ENCODE results near the gene ITSN1. TPM values are rescaled to one million over a fixed set of nuclear protein-coding genes. Genes with fewer than 3 reads are reported as not detected.

ITSN1 gene
- total and polyA plus RNA-seq, 2 of the 13 experiments (the other 11 are each of a cell fraction or from before 2014, with no cell fraction given) = 26.1 to 33.8 TPM

DNA sequence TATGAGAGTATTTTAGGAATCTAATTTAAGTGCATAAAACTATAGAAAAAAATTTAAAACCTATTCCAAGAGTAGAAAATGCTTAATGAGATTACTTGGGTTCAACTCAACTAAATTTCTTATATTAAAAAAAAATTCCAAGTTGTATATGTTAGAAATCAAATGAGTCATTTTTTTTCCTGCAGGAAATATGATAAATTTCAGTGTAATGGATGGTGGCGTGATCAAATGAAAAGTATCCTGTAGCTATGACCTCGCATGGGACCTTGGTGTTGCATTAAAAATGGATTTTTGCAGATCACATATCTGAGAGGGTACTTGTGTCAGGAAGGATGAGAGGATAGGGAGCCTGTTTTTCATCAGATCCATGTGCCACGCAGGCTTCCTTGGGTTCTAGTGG lies 255.4 kb downstream of the ITSN1 start (continued):
- TF ChIP-seq, protein P1, sequence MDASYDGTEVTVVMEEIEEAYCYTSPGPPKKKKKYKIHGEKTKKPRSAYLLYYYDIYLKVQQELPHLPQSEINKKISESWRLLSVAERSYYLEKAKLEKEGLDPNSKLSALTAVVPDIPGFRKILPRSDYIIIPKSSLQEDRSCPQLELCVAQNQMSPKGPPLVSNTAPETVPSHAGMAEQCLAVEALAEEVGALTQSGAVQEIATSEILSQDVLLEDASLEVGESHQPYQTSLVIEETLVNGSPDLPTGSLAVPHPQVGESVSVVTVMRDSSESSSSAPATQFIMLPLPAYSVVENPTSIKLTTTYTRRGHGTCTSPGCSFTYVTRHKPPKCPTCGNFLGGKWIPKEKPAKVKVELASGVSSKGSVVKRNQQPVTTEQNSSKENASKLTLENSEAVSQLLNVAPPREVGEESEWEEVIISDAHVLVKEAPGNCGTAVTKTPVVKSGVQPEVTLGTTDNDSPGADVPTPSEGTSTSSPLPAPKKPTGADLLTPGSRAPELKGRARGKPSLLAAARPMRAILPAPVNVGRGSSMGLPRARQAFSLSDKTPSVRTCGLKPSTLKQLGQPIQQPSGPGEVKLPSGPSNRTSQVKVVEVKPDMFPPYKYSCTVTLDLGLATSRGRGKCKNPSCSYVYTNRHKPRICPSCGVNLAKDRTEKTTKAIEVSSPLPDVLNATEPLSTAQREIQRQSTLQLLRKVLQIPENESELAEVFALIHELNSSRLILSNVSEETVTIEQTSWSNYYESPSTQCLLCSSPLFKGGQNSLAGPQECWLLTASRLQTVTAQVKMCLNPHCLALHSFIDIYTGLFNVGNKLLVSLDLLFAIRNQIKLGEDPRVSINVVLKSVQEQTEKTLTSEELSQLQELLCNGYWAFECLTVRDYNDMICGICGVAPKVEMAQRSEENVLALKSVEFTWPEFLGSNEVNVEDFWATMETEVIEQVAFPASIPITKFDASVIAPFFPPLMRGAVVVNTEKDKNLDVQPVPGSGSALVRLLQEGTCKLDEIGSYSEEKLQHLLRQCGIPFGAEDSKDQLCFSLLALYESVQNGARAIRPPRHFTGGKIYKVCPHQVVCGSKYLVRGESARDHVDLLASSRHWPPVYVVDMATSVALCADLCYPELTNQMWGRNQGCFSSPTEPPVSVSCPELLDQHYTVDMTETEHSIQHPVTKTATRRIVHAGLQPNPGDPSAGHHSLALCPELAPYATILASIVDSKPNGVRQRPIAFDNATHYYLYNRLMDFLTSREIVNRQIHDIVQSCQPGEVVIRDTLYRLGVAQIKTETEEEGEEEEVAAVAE (CRISPR knock-in tag; IDR thresholded peaks at IDR 0.05; ENCODE audit: borderline replicate concordance) = no peak
- no peak for TF ChIP-seq GMEB1 (CRISPR knock-in tag; IDR thresholded peaks at IDR 0.05; ENCODE audit: borderline replicate concordance)

- no TSS peak for BruUV-seq (replicated peaks)
- in situ Hi-C loops (cut with HindIII; ENCODE audit: extremely low pct_ligation_motif_present, low pct_unique_long_range_greater_than_20kb) = no loop called here
- H3K4me3 ChIP-seq (replicated peaks in 1 of 3; ENCODE audit: insufficient read depth in 1 of 3, low read depth in 2 of 3, low read length in 3 of 3) = no peak overlapping the region
These were observed 256.3 kb downstream of the ITSN1 start for GRCh38 chr21:33898586-33898985.

More at GRCh38 chr21:33898586-33898985, 256.3 kb downstream of the ITSN1 start:
- 89% methylated on average over 3 of the region's 3 CpGs for WGBS (ENCODE audit: low lambda C conversion rate)
- peaks cover 19% of the 10 kb centered on the region for H3K4me1 ChIP-seq (ENCODE audit: insufficient read depth, low read length)
- POLR2A ChIA-PET = no interaction called here
- no peaks in the 10 kb centered on the region for H3K79me2 ChIP-seq (ENCODE audit: insufficient read depth, low read length)
- H4K20me1 ChIP-seq (ENCODE audit: insufficient read depth, low read length) = no peaks in the 10 kb centered on the region
- no peak overlapping the region for H2AFZ ChIP-seq (ENCODE audit: low read length)
- 0 out of 5 replicates have a peak, but pooled peaks cover 0 to 5% of the 10 kb centered on the region in 2 experiments for H3K27me3 ChIP-seq (ENCODE audit: control insufficient read depth in 1 of 2, insufficient read depth in 2 of 2, low read length in 2 of 2)
- CTCF ChIA-PET (ENCODE audit: low intra/inter-chr PET ratio, low total read pairs) = no interaction called here
- peaks cover 4 to 14% of the 10 kb centered on the region in 2 experiments; a peak in 3 of 5 replicates for H3K36me3 ChIP-seq (replicated peaks in 1 of 2; ENCODE audit: control insufficient read depth in 1 of 2, insufficient read depth in 2 of 2, low read length in 2 of 2)
- TF ChIP-seq ZNF543 (CRISPR knock-in tag; IDR thresholded peaks at IDR 0.05) = no peak
- no peak for ATAC-seq
- H3K9me3 ChIP-seq (ENCODE audit: low read length) = no peaks in the 10 kb centered on the region
- no peak for FAIRE-seq
- intact Hi-C loops (cut with micrococcal nuclease; ENCODE audit: unreplicated experiment) = no loop called here
- no peak overlapping the region for H3K4me2 ChIP-seq (ENCODE audit: low read depth, low read length)
- no peak for DNase-seq (ENCODE audit: low spot score)
- H3K9ac ChIP-seq (ENCODE audit: insufficient read depth, low read depth, low read length) = no peak overlapping the region
- no peak overlapping the region for H3K27ac ChIP-seq (ENCODE audit: extremely low read length, insufficient read depth, low read length)
